Measurements from ENCODE around the gene NRG2. TPM values are rescaled to one million over a fixed set of nuclear protein-coding genes. Genes with fewer than 3 reads are reported as not detected.

The NRG2 gene
- total and polyA plus RNA-seq, 2 donors (not counting 3 experiments of a cell fraction or from before 2014, with no cell fraction given) = 0.26 to 0.42 TPM

DNA sequence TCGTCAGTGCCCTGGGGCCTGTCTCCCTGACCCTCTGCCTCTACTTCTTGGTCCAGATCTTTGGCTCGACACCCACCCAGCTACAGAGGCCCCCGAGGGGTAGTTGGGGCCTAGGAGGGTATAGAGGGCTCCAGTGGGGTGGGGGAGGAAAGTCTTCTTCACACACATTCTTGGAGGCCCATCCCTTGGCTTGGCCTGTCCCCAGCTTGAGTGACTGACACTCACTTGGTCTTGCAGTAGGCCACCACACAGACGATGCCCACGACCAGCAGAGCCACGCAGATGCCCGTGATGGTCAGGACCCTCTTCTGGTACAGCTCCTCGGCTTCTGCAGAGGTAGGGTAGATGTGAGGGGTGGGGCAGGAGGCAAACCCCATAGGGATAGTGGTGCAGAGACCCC is 187.6 kb downstream of the NRG2 start:
- BruUV-seq (replicated peaks) = no TSS peak
- Histone ChIP-seq H3K36me3 (ENCODE audit: control insufficient read depth in 2 of 2, extremely low read depth in 1 of 2, insufficient read depth in 2 of 2, low read length in 2 of 2) (no peaks in the 10 kb centered on the region), H3K4me2 (ENCODE audit: insufficient read depth, low read length) (no peak overlapping the region), H3K9ac (replicated peaks; ENCODE audit: extremely low read depth, insufficient read depth, low read length) (no peak overlapping the region), H3K9me3 (replicated peaks; ENCODE audit: control insufficient read depth, insufficient read depth, low read length) (no peaks in the 10 kb centered on the region), H3K79me2 (ENCODE audit: control insufficient read depth, insufficient read depth, low read length) (no peaks in the 10 kb centered on the region), H3K9me1 (replicated peaks; ENCODE audit: control insufficient read depth, extremely low read depth, insufficient read depth, low read length) (no peaks in the 10 kb centered on the region), H4K20me1 (replicated peaks; ENCODE audit: control insufficient read depth, extremely low read depth, insufficient read depth, low read length) (no peaks in the 10 kb centered on the region), H3K4me3 (replicated peaks in 1 of 3; ENCODE audit: insufficient read depth in 1 of 3, low read depth in 1 of 3, low read length in 3 of 3) (no peak overlapping the region), H3K27ac (ENCODE audit: insufficient read depth, low read depth, low read length) (no peak overlapping the region), H2AFZ (ENCODE audit: low read depth, low read length) (no peak overlapping the region), H3K27me3 (ENCODE audit: control insufficient read depth in 2 of 2, insufficient read depth in 2 of 2, low read length in 2 of 2) (peaks cover 0 to 5% of the 10 kb centered on the region in 2 experiments), H3K4me1 (ENCODE audit: control insufficient read depth, extremely low read depth, insufficient read depth, low read length) (no peaks in the 10 kb centered on the region)
- no peak for TF ChIP-seq EZH2 (IDR thresholded peaks at IDR 0.05; ENCODE audit: borderline replicate concordance, low read depth, low read length, severe bottlenecking)
- no peak for TF ChIP-seq GATA2 (IDR thresholded peaks at IDR 0.05; ENCODE audit: insufficient read depth, insufficient read length, low read depth, low read length)
- no peak for TF ChIP-seq POLR2A (IDR thresholded peaks at IDR 0.05; ENCODE audit: low read depth, low read length)
- TF ChIP-seq, protein P1, sequence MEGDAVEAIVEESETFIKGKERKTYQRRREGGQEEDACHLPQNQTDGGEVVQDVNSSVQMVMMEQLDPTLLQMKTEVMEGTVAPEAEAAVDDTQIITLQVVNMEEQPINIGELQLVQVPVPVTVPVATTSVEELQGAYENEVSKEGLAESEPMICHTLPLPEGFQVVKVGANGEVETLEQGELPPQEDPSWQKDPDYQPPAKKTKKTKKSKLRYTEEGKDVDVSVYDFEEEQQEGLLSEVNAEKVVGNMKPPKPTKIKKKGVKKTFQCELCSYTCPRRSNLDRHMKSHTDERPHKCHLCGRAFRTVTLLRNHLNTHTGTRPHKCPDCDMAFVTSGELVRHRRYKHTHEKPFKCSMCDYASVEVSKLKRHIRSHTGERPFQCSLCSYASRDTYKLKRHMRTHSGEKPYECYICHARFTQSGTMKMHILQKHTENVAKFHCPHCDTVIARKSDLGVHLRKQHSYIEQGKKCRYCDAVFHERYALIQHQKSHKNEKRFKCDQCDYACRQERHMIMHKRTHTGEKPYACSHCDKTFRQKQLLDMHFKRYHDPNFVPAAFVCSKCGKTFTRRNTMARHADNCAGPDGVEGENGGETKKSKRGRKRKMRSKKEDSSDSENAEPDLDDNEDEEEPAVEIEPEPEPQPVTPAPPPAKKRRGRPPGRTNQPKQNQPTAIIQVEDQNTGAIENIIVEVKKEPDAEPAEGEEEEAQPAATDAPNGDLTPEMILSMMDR (IDR thresholded peaks at IDR 0.05; ENCODE audit: extremely low read depth in 1 of 2, insufficient read depth in 1 of 2, low read depth in 1 of 2, low read length in 2 of 2) = no peak
- TF ChIP-seq JUN (IDR thresholded peaks at IDR 0.05; ENCODE audit: borderline replicate concordance, insufficient read depth, insufficient read length, low read depth) = no peak
- no peak for TF ChIP-seq FOS (IDR thresholded peaks at IDR 0.05; ENCODE audit: borderline replicate concordance, insufficient read depth, low read length)
- no peak for TF ChIP-seq POLR2AphosphoS5 (IDR thresholded peaks at IDR 0.05; ENCODE audit: insufficient read depth, low read depth, low read length)
- TF ChIP-seq, protein P2, sequence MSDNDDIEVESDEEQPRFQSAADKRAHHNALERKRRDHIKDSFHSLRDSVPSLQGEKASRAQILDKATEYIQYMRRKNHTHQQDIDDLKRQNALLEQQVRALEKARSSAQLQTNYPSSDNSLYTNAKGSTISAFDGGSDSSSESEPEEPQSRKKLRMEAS (IDR thresholded peaks at IDR 0.05; ENCODE audit: insufficient read depth, insufficient read length) = no peak
- no peak for TF ChIP-seq MYC (IDR thresholded peaks at IDR 0.05; ENCODE audit: low read depth, low read length)
- intact Hi-C loops (cut with micrococcal nuclease) = no loop called here
- ChIA-PET POLR2A (no interaction called here), CTCF (interaction anchor here (0.5 to 1.7 kb wide), 7 partner anchors 9 to 299 kb away, joined by 3 to 10 read pairs (median 5); no protein-coding TSS in a partner anchor)
- dilution Hi-C loops (cut with MboI; ENCODE audit: extremely low pct_ligation_motif_present, low sequenced_read_pairs) = no loop called here
- no peak for DNase-seq (ENCODE audit: low read depth, low spot score)
- FAIRE-seq = no peak

Measured in endothelial cell of umbilical vein (primary cell).